Inflammatory macrophage treated with lipopolysaccharide for 1 hour (primary cell): Measurements from ENCODE around the gene CAPN11.

Experiments
- DNase-seq, 2 donors: peaks; one replicate each; pipeline ENCODE4 v3.0.0-alpha.2; 2020 to 2022

Gene CAPN11

DNA sequence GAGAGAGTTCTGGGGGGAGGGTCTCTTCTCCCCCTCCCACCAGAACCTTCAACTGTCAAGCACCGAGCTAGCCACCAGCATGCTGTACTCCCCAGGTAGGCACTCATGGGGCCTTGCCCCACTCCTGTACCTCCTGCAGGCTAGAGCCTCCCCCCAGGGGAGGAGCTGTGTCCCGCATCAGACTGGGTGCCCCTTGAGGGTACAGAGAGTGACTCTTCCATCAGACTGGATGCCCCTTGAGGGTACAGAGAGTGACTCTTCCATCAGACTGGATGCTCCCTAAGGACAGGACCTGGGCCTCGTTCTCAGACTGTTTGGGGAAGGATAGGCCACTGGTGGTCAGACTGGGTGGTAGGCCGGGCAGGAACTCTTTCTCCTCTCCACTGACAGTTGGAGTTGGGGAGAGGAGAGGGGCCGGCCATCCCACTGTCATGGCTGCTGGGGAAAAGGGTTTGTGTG, at the start of gene CAPN11:
TSS of gene CAPN11 (plus strand) at position 51 of the 459 bp plus-strand sequence. CDS start at position 80, 29 bp downstream.
- DNase-seq: no peak

DNA sequence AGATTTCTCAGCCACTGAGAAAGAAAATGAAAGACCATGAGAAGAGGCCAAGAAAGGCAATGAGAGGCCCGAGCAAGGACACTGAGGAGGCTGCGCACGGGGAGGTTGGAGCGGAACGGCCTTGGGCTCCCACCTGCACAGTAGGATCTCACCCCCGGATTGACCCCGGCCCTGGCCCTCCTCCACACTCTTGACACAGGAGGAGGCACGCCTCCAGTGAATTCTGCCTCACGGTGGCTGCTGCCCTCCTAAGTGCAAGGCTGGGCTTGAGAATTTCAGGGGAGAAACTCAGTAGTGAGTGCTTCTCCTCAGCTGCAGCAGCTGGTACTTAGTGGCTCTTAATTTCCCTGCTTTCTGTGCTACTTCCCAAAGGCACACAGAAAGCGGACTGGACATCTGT, 49.4 kb upstream of the CAPN11 start:
- no peak for DNase-seq

DNA sequence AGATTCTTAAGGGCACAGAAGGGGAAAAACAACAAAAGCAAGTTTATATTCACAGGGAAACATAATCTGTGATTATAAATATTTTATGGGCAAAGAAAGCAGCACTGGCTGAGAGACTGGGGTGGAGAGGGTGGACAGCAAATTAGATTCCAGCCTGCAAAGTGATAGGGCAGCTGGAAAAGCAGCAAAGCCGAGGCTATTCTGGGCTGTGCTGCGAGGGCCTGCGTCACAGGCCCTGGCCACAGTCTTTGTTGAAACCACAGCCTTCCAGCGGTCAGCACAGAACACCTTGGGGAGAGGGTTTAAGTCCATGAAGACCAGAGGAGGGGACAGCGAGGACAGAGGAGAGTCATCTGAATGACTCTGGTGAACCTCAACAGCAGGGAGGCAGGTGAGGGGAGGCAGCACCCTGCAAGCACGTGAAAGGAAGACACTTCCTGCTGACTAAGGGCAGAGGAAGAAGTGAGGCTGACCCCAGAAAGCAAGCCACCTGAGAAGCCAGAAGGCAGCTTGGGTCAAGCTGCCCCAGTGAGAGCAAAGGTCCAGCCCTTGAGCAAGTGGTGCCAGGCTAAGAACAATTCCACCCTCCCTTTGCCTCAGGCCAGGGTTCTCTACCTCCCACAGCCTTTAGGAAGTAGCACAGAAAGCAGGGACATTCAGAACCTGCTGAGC, 48.5 kb upstream of the CAPN11 start:
- no peak for DNase-seq

DNA sequence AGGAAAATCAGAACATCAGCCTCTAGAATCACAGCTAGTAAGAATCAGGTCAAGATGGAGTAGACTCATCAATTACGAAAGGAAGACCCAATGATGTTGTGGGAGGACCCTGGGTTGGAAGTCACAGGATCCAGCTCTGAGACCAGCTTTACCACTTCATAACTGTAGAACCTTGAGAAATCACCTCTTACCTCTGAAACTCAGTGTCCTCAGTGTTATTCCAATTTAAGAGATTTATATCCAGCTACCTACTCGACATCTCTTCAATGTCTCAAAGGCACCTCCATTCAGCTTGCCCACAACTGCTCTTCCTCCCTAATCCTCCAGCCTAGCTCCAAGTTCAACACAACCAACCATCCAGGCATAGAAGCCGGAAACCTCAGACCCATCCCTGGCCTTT, 47.7 kb upstream of the CAPN11 start:
- DNase-seq: no peak

DNA sequence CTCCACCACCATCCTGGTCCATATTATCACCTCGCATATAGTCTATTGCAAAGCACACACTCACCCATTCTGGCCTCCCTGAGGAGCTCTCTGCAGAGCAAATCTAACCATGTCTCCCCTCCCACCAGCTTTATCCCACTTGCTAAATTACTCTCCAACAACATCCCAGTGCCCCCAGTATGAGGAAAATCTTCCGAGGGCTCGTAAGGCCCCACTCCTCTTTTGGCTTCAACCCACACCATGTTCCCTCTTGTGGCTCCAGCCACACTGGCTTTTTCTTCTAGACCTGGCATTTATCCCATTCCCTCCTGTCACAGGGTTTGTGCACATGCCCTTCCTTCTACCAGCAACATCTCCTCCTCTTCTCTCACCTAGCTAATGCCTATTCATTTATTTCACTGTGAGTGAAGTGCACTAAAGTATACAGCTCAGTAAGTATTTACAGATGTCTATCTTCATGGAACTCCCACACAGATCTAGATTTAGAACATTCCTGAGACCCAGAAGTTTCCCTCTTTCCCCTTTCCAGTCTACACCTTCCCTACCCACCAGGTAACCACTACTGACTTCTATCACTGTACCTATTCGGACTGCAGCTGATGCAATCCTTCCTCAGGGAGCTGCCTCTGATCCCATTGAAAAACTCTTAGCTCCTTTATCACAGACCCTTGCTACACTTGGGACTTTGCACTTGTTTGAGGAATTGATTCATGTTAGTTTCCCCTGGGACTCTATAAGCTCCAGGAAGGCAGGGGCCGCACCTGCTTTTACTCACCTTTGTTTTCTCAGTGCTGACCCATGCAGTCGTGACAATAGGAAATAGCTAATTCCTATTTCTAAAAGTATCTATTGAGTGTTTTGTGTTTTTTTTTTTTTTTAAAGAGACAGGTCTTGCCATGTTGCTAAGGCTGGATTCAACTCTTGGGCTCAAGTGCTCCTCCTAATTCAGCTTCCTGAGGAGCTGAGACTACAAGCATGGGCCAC, 46.9 kb upstream of the CAPN11 start:
- no peak for DNase-seq

DNA sequence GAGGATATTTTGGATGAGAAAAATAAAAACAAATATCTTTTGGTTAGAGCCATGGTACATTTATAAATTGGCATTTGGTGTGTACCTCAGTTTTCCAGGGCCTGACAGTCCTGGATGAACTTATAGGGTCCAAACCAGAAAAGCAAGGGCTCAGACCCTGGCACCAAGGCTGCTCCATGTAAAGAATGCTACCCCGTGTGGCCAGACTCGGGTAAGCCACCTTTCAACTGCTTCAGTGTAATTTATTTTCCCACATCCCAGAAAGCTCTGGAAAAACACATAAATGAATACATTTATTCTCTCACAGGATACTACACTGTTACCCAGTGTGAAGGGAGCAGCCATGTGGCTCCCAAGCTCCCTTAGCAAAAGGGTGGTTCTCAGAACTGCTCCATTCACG, 45.2 kb upstream of the CAPN11 start:
- DNase-seq: no peak

DNA sequence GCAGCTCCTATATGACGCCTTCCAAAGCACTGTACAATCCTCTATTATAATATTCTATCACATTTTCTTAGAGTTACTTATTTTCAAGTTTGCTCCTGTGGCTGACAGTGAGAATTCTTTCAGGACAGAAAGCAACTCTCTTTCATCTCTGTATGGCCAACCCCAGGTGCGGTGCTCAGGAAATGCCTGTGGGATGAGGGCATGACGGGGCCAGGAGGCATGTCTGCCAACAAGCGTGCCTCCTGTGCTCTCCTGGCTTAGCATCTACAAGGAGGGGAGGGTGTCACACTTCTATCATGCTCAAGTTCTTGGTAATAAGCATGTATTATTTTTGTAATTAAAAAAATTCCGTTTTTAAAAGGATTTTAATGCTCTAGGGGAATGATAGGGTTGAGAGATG, 42.8 kb upstream of the CAPN11 start:
- no peak for DNase-seq

DNA sequence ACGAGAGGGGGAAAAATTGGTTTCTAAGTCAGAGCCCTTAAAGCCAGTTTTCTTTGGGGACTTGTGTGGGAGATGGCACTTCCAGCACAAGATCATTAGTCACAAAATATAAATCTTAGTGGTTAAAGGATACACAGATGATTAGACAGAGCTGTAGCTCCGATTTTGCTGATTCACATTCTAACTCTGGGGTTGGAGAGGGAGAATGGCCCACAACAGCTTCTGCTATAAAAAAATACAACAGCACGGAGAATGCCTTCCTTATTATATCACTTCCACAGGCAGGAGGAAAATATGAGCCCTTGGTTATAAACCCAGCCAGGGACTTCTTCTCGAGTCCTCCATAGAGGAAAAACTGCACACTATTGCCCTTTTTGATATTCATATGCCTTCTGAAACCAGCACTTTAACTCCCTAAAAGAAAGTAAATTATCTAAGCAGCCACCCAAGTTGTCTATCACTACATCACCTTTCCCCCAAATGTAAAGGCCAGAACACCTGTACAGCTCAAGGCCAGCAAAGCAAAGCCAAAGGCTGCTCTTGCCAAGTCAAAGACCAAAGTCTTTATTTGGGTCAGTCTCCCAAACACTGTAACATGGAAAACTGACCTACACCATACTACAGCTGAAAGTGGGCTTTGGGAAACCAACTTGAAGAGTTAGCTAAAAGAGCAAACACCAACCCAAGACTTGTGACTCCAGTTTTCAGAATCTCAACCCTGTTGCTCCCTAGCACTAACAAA, 41.8 kb upstream of the CAPN11 start:
- DNase-seq: peak; percentile 23 to 62

DNA sequence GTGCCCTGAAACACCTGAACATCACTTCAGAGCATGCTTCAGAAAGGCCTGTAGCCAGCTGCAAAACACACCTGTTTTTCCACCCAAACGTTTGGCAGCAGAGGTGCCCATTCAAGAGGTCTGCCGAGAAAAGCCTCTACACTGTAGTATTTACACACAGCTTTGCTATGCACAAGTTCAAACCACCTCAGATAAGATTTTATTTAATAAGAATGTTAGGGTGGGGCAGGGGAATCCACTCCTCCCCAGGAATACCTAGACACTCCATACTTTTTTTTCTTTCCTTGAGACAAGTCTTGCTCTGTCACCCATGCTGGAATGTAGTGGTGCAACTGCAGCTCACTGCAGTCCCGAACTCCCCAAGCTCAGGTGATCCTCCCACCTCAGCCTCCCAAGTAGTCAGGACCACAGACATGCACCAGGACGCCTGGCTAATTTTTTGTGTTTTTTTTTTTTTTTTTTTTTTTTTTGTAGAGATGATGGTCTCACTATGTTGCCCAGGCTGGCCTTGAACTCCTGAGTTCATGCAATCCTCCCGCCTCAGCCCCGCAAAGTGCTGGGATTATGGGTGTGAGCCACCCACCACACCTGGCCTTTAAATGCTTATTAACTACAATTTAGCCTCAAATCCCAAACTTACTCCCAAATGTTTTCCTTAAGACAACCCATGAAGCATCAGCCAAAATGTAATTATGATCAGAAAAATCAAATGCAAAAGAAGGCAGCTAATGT, 41.1 kb upstream of the CAPN11 start:
- no peak for DNase-seq

DNA sequence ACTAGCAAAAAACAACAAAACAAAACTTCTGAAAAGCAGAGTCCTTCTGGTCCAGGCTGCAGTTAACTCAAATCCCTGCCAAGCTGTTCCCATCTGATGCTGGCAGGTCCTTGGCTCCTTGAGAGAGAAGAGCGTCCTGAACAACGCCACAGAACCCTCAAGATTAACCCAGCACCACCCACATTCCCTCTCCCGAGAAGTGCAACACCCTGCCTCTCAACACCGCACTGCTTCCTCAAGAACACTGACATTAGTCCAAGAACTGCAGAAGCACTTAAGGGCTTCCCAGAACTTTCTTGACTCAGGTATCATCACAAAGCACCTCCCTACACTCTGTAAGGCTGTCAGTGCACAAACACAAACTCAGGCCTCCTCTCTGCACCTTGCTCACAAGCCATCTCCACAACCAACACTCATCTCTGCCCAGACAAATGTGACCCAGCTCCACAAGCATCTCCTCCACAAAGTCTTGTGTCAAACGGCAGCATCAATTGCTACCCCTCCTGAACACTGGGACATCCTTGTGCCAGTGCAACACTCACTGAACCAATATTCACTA, 38.8 kb upstream of the CAPN11 start:
- DNase-seq: peak; percentile 26 to 33

DNA sequence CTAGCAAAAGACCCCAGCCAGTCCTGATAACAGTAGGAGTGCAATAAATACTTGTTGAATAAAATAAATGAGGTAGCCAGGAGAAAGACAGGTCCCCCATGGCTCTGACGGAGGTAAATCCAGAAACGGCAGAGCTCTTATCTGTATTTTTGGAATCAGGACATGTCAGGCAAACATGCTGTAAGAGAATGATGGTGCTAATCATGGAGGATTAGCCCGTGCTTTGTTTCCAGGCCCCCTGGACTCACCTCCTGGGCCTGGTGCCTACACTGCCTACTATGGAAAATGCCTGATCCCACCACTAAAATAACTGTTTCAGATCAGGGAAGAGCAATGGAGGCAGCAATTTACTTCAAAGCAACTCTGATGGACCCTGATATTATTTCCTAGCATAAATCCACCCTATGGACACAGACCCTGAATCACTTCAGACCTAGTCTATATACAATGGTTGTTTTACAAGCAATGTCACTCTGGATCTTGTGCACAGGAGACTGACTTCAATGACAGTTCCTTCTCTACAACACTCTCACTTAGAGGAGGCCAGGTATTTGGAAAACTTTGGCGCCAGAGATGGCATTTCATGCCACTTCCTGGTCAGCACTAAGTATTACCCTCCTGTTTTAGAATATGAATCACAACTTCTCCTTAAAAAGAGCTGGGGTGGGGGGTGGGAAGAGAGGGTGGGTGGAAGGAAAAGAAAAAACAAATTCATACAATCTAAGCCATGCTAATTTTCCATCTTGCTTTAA, 37.8 kb upstream of the CAPN11 start:
- DNase-seq: peak in 1 of 2 donors; percentile 13

DNA sequence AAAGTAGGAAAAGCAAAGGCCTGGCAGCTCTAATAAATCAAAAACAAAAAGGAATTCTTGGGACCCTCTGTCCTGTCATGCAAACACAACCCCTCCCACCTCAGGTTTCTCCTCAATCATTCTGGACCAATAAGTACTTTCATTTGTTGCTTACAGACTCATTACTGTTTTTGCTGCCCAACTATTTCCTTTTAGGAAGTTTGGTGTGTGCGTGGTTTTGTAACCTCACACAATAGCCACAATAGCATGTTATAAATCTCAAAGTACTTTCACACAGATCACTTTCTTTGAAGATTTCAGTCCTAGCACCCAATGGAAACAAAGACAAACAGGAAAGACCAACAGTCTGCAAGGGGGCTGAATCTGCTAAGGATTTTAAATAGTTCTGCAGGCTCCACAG, 35.8 kb upstream of the CAPN11 start:
- DNase-seq: peak; percentile 17 to 30

DNA sequence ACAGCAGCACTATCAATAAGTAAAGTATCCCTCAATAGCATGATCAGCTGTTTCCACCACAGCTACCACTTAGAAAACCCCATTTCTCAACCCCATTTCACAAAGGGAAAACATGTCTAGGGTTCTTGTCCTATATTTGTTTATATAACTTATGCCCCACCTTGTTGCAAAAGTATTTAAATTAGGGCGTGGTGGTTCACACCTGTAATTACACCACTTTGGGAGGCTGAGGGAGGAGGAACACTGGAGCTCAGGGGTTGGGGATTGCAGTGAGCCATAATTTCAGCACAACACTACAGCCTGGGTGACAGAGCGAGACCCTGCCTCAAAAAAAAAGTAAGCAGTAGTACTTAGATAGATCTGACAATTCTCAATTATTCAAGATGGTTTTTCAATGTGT, 35.1 kb upstream of the CAPN11 start:
- DNase-seq: no peak

DNA sequence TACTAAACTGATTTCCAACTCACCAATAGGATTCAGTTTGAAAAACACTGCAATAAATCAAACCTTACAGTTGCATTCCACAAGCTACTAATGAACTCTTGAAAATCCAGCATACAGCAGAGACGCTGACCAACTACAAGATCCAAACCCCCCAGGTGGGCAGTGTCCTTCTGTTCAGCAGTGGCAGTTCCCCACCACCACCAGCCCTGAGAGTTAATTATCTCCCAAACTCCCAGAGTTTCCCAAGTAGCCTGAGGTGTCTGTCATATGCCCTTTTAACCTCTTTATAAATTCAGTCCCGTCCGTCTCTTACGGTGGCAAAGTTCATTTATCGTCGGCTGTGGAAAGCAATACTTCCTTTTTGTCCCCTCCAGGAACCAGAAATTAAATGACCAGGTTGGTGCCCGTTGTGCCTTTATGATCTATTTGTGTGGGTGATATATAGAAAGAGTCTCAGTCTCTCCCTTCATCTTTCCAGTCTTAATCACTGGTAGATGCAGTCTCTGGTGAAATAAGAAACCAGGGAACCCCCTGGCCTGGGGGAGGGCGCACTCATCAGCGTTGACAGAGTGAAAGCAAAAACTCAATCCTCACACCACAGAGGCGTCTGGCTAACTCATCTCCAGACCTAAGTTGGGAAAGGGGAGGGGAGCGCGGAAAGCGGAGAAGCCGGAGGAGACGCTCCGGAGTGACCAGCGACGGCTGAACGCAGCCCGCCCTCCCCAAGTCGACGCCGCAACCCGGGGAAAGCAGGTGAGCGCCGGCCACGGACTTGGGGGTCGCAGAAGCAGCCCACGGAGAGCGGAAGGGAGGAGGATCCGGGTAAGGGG, 32.1 kb upstream of the CAPN11 start:
- DNase-seq: peak; percentile 80 to 89

DNA sequence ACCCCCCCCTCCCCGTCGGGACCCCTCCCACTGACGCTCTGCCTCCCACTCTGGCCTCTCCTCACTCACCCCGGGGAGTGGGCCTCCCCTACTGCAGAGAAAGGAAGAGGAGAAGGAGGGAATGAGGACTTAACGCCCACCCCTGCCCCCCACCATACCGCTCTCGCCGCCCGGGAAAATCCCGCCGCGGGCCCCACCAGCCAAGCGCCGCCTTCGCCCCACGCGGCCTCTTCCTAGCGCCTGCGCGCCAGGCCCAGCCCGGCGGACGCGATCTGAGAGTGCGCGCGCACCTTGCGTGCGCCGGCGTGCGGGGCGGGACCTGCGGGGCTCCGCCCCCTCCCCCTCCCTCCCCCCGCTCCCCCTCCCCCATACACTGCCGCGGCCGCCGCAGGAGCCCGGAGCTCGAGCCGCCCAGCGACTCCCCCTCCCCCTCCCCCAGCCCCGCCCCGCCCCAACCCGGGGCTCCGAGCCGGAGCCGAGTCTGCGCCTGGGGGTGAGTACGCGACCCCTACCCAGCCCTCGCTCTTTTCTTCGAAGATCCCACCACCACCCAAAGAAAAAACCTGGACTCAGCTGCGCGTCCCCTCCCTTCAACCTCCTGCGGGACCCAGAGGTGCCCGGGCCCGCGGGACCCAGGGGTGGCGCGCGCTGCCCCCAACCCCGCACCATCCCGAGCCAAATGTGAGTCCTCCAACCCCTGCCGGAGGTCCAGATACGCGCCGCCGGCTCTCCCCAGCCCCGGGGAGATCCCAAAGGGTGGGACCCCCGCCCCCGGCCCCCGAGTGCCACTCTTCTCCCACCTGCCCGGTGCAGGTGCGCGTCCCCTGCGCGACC, 31.2 kb upstream of the CAPN11 start, which contains the start of the genes MRPL14 and TMEM63B:
TSS of gene MRPL14 (minus strand) at position 267 of the 834 bp plus-strand sequence. CDS start 10,841 bp downstream, outside the sequence.
TSS of gene TMEM63B (plus strand) at position 369 of the 834 bp plus-strand sequence. CDS start 7,031 bp downstream, outside the sequence.
- peak; percentile 90 to 95 for DNase-seq

DNA sequence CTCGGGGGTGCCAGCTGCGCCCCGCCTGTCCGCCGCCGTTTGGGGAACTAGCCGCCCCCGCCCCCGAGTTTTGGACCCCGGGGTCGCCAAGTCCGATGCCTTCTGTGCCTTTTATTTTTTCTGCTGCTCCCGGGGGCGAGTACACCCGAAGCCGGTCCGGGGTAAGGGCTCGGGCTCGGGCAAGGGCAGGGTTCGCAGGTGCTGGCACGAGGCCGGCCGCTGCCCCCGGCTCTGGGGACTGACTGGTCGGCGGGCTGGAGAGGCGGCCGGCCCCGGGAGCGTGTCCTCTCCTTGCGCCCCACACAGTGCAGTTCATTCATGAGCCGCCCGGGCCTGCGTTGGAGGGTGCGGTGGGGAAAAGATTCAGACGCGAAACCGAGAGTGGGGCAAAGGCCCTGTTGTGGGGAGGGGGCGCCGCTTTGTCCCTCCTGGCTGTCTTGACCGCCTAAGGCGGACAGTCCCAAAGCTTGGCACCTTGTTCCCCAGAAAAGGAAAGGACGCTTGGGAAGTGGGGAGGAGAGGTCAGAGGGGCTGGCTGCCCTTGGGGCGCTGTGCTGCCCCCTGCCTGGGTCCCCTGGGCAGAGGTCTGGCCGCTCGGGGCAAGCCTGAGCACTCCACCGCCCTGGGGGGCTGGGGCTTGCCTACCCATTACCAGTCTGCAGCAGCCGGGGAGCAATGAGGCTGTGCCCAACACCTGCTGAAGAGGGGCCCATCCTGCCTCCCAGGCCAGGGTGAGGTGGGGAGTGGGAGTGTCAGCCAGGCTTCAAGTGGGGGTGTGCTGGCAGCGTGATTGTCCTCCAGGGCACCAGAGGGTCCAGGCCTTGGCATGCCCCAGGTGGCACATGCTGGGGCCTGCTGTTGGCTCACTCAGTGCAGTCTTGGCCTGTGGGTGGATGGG, 30.4 kb upstream of the CAPN11 start:
- DNase-seq: peak; percentile 22 to 27

DNA sequence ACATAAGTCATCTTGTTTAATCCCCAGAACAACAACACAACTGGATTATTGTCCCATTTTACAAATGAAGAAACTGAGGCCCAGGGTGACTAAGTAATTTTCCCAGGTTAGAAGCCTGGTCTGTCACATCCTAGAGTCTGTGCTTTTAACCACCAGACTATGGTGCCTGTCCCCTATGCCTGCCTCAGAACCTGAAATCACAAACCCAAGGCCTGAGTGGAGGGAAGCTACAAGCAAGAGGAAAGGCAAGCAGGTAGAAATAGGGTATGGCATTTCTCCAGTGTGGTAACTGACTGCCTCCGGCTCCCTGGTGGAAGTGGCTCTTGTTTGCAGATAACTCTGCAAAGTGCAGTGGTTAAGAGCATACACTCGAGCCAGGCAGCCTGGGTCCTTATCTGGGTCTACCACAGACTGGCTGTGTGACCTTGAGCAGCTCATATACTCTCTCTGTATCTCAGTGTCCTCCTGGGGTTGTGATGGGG, 28.7 kb upstream of the CAPN11 start:
- no peak for DNase-seq

DNA sequence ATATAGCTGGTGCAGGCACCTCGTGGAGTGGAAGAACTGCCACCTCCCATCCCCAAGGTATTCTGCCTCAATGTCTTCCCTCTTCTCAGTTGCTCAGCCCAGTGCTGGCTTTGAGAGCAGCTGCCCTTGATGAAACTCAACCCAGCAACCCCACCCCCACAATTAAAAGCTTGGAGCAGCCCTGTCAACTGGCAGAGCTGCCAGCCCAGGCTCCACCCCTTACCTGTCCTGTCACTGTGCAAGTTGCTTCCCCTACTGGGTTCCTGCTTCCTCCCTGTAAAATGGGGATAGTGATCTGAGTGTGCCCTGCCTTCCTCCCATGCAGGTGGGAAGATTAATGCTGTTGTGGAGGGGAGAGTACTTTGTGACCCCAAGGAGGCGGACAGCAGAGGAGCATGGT, 26.7 kb upstream of the CAPN11 start:
- DNase-seq: no peak
